Spleen (tissue), 11 donors: ENCODE results near the gene UBE2E2. TPM values are rescaled to one million over a fixed set of nuclear protein-coding genes. Genes with fewer than 3 reads are reported as not detected.

ENCODE experiments used
- DNase-seq: peaks from one replicate; pipeline ENCODE4 v3.0.0-alpha.2; 2020
- H3K27ac ChIP-seq, 8 donors: fragments of 200-600 bp; sonication (generic) in 7 of 8; 1 replicate in 4 of 8; 2 replicates in 4 of 8; pipeline versions ENCODE4 v1.5.0 to v1.8.0; 2016 to 2021; ENCODE audit warnings: inconsistent platforms in 4 of 8, mild to moderate bottlenecking in 4 of 8, moderate library complexity in 1 of 8
- H3K27me3 ChIP-seq, 7 donors: fragments of 200-600 bp; sonication (generic) in 6 of 7; replicated peaks in 1 of 7; 1 replicate in 4 of 7; 2 replicates in 3 of 7; pipeline versions ENCODE4 v1.5.0 to v1.8.0; 2016 to 2021; ENCODE audit warnings: inconsistent platforms in 3 of 7, mild to moderate bottlenecking in 1 of 7
- H3K36me3 ChIP-seq, 6 donors: fragments of 200-600 bp; sonication (generic) in 5 of 6; 1 replicate in 4 of 6; 2 replicates in 2 of 6; pipeline versions ENCODE4 v1.5.0 to v1.8.0; 2016 to 2021; ENCODE audit warnings: inconsistent platforms in 2 of 6
- H3K4me1 ChIP-seq, 6 donors: fragments of 200-600 bp; sonication (generic) in 5 of 6; 1 replicate in 3 of 6; 2 replicates in 3 of 6; pipeline versions ENCODE4 v1.5.0 to v1.8.0; 2016 to 2021; ENCODE audit warnings: inconsistent platforms in 3 of 6
- H3K4me3 ChIP-seq, 8 donors: fragments of 200-600 bp; sonication (generic) in 7 of 8; 1 replicate in 4 of 8; 2 replicates in 4 of 8; pipeline versions ENCODE4 v1.5.0 to v1.8.0; 2016 to 2021; ENCODE audit warnings: inconsistent platforms in 4 of 8, mild to moderate bottlenecking in 4 of 8, moderate library complexity in 2 of 8
- H3K9me3 ChIP-seq, 8 donors: fragments of 200-600 bp; sonication (generic) in 7 of 8; 1 replicate in 4 of 8; 2 replicates in 4 of 8; pipeline versions ENCODE4 v1.5.0 to v1.8.0; 2016 to 2021; ENCODE audit warnings: inconsistent platforms in 4 of 8
- POLR2A ChIP-seq, 3 donors: fragments of 450-650 bp; IDR thresholded peaks; one replicate each; pipeline ENCODE4 v1.5.1; 2017; ENCODE audit warnings: antibody characterized with exemption in 3 of 3, mild to moderate bottlenecking in 1 of 3
- POLR2AphosphoS5 ChIP-seq, 3 donors: sonication (generic); formaldehyde crosslinking; IDR thresholded peaks; one replicate each; pipeline ENCODE4 v1.5.1; 2017; ENCODE audit warnings: antibody characterized with exemption in 3 of 3
- WGBS, 5 donors: extraction: QIAGEN DNeasy Blood & Tissue Kit in 3 of 5; methylation state at CpG; one replicate each; pipeline versions ENCODE4 v1.1.5 to v1.1.7; 2013 to 2018; 5-methylcytosine and 5-hydroxymethylcytosine counted together
- intact Hi-C: fragments of 100-400 bp; cut with DNase I; formaldehyde crosslinking; loops from one replicate; pipeline ENCODE4 v1.15.0; 2023; ENCODE audit warnings: low total_unique reads
- polyA plus RNA-seq, 3 donors: library from polyadenylated mRNA; stranded (reverse); fragments of 200-250 nt; gene quantifications; one replicate each; pipeline ENCODE4 v1.2.1, GENCODE V29; 2013
- total RNA-seq, 7 donors: library from RNA; depleted of rRNA in 3 of 7; stranded (reverse); fragments of >200 nt in 3 of 7; fragmentation: NEBNext Ultra II Directional in 4 of 7; extraction: Animal tissue kit (Norgen Biotek cat#: 25700) in 4 of 7; gene quantifications; one replicate each; pipeline versions ENCODE4 v1.1.0 to v1.2.1, GENCODE V29; 2016 to 2021
- TF ChIP-seq, protein P1 (sequence below), 11 experiments: fragments of 200-600 bp in 7 of 11; fragments of 450-650 bp in 4 of 11; sonication (generic) in 4 of 11; IDR thresholded peaks in 8 of 11; conservative IDR thresholded peaks in 3 of 11; 1 replicate in 7 of 11; 2 replicates in 4 of 11; pipeline versions ENCODE4 v1.4.0 to v1.8.0; 2016 to 2021; ENCODE audit warnings: antibody characterized with exemption in 11 of 11, inconsistent platforms in 4 of 11, mild to moderate bottlenecking in 1 of 11
- donor health status: healthy with polysubstance abuse.
- donor health status: DM: no; HTN: no; CAD: no; lungs with moderate emphysema.
- donor health status: DM: no; HTN: no; CAD: no.
- donor health status: Bipolar disorder and iron deficiency.
- donor health status: healthy.
- donor health status: DM: no; HTN: no; CAD: no.
- donor health status: DM: yes; HTN: yes; CAD: no.

Gene UBE2E2
- total and polyA plus RNA-seq, 10 donors, result 27.9 to 87.6 (median 41.2) TPM

DNA sequence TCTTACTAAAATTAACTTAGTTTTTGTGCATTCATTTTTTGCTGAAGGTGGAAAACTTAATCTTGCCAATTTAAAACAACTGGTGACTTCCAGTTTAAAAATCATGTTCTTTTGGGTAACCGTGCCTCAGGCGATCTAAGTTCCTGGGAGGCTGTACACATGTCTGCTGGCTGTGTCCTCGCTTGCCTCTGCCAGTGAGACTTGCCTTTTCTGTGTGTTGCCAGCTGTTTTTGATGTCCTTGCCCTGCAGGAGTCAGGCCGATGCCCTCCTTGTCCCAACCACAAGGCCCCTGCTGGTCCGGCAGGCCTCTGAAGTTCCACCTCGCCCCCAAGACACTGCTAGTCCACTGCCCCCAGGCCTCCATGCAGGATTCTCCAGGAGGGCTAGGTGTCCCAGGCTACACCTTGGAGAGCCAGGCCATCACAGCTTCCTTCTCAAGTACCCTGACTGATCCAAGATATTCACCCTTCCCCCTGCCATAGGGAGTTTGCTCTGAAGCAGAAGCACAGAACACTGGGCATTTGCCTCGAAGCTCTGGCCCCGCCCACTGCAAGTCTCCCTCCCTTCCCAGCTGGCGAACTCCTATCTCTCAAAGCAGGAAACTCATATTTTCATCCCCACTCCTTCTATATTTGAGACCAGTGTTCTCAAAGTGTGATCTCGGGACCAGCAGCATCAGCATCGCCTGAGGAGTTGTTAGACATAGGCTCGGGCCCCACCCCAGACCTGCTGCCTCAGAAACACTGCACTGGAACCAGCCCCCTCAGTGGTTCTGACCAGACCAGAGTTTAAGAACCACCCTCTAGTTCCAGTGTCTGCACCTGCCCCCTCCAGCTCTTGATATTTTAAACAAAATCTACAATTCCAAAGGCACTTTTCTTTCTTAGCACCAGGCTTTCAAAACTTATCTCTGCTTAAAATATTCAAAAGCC, 416.8 kb downstream of the UBE2E2 start:
- H3K4me1 ChIP-seq, result peaks cover 0 to 8% (median 0%) of the 10 kb centered on the region in 6 donors
- no peaks in the 10 kb centered on the region for H3K27me3 ChIP-seq
- DNase-seq, result no peak
- TF ChIP-seq POLR2A (IDR thresholded peaks at IDR 0.05) (no peak), POLR2AphosphoS5 (IDR thresholded peaks at IDR 0.05) (no peak)
- TF ChIP-seq, protein P1, sequence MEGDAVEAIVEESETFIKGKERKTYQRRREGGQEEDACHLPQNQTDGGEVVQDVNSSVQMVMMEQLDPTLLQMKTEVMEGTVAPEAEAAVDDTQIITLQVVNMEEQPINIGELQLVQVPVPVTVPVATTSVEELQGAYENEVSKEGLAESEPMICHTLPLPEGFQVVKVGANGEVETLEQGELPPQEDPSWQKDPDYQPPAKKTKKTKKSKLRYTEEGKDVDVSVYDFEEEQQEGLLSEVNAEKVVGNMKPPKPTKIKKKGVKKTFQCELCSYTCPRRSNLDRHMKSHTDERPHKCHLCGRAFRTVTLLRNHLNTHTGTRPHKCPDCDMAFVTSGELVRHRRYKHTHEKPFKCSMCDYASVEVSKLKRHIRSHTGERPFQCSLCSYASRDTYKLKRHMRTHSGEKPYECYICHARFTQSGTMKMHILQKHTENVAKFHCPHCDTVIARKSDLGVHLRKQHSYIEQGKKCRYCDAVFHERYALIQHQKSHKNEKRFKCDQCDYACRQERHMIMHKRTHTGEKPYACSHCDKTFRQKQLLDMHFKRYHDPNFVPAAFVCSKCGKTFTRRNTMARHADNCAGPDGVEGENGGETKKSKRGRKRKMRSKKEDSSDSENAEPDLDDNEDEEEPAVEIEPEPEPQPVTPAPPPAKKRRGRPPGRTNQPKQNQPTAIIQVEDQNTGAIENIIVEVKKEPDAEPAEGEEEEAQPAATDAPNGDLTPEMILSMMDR (IDR thresholded peaks at IDR 0.05 in 8 of 11, conservative IDR thresholded peaks at IDR 0.05 in 3 of 11), result no peak
- intact Hi-C loops, result no loop called here
- no peaks in the 10 kb centered on the region for H3K36me3 ChIP-seq
- H3K27ac ChIP-seq, result no peak overlapping the region
- no peak overlapping the region for H3K4me3 ChIP-seq
- WGBS, 5 donors, result 80 to 87% (median 85%) methylated on average over 12 of the region's 12 CpGs
- H3K9me3 ChIP-seq, result peaks cover 0 to 27% (median 14%) of the 10 kb centered on the region in 8 donors

DNA sequence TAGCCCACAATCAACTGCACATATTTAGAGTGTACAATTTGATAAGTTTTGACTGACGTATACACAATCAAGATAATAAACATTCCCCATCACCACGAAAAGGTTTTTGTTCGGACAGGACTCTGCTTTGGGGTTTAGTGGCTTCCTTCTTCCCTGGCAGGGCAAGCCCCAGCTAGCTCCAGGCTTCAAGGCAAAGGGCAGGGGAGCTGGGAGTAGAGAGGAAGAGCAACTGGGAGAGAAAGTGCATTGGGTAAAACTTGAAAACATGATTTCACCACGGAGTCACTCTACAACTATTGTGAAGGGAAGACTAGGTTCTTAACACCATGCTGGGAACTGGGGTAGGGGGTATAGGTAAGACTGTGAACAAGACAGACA, 417.5 kb downstream of the UBE2E2 start:
- Histone ChIP-seq H3K36me3 (no peaks in the 10 kb centered on the region), H3K27ac (no peak overlapping the region), H3K27me3 (no peaks in the 10 kb centered on the region), H3K9me3 (peaks cover 0 to 34% (median 21%) of the 10 kb centered on the region in 8 donors), H3K4me1 (peaks cover 0 to 7% (median 0%) of the 10 kb centered on the region in 6 donors), H3K4me3 (no peak overlapping the region)
- TF ChIP-seq POLR2AphosphoS5 (IDR thresholded peaks at IDR 0.05) (no peak), POLR2A (IDR thresholded peaks at IDR 0.05) (no peak)
- TF ChIP-seq, protein P1 (IDR thresholded peaks at IDR 0.05 in 8 of 11, conservative IDR thresholded peaks at IDR 0.05 in 3 of 11), result no peak
- WGBS, 5 donors, result 65 to 68% (median 68%) methylated on average over 4 of the region's 4 CpGs
- DNase-seq, result no peak
- intact Hi-C loops, result no loop called here

DNA sequence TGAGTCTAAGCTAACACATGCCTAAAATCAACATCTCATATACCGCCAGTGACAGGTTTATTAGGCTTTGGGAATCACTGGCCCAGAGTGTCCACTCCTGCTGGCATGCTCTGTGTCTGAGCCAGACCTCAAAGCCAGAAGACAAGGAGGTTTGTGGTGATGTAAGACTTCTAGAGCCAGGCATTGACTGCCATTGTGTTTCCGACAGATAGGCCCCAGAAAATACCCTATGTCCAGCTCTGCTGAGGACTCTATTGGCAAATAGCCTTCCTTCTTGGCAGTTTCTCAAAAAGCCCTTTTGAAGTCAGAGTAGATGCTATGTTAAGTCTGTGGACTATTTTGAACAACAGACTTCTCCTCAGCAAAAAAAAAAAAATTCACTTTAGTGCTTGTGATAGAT, 420.7 kb downstream of the UBE2E2 start:
- H3K36me3 ChIP-seq, result no peaks in the 10 kb centered on the region
- 56 to 100% (median 93%) methylated on average over 2 of the region's 2 CpGs for WGBS, 5 donors
- intact Hi-C loops, result no loop called here
- DNase-seq, result no peak
- no peaks in the 10 kb centered on the region for H3K4me1 ChIP-seq
- TF ChIP-seq POLR2A (IDR thresholded peaks at IDR 0.05) (no peak), POLR2AphosphoS5 (IDR thresholded peaks at IDR 0.05) (no peak)
- TF ChIP-seq, protein P1 (IDR thresholded peaks at IDR 0.05 in 8 of 11, conservative IDR thresholded peaks at IDR 0.05 in 3 of 11), result no peak
- no peaks in the 10 kb centered on the region for H3K27me3 ChIP-seq
- H3K27ac ChIP-seq, result no peak overlapping the region
- H3K4me3 ChIP-seq, result no peak overlapping the region
- H3K9me3 ChIP-seq, result peaks cover 0 to 41% (median 24%) of the 10 kb centered on the region in 8 donors

DNA sequence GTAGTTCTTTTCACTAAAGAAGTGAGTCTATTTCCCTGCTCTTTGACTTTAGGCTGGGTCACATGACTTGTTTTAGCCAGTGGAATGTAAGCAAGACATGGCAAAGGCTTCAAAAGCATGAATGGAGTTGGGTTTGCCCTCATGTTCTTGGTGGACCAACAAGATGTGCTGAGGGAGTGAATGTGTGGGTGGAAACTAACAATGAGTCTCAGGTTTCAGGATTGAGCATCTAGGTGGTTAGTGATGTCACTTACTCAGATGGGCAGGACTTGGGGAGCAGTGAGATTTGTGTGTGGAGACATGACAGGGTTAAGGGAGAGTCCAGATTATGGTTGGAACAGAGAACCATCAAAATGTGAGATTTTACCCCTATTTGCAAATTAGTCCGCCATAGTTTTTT, 421.2 kb downstream of the UBE2E2 start:
- H3K27ac ChIP-seq, result no peak overlapping the region
- H3K4me1 ChIP-seq, result no peaks in the 10 kb centered on the region
- DNase-seq, result no peak
- WGBS, 5 donors, result 0 to 100% (median 90%) methylated on average over 1 of the region's 1 CpG
- no peaks in the 10 kb centered on the region for H3K27me3 ChIP-seq
- no peak overlapping the region for H3K4me3 ChIP-seq
- intact Hi-C loops, result no loop called here
- H3K36me3 ChIP-seq, result no peaks in the 10 kb centered on the region
- H3K9me3 ChIP-seq, result peaks cover 0 to 41% (median 24%) of the 10 kb centered on the region in 8 donors
- TF ChIP-seq, protein P1 (IDR thresholded peaks at IDR 0.05 in 8 of 11, conservative IDR thresholded peaks at IDR 0.05 in 3 of 11), result no peak
- TF ChIP-seq POLR2A (IDR thresholded peaks at IDR 0.05) (no peak), POLR2AphosphoS5 (IDR thresholded peaks at IDR 0.05) (no peak)
